GM08714 (cell line): Measurements from ENCODE around the gene GXYLT2.

ENCODE experiments used
- H3K4me3 ChIP-seq: fragments of 200-500 bp; sonication (Bioruptor generic); 2 replicates; pipeline ENCODE4 v1.5.1; 2014; ENCODE audit warnings: mild to moderate bottlenecking, low read length, inconsistent platforms
- ZNF274 ChIP-seq: IDR thresholded peaks from 2 replicates; pipeline ENCODE4 v1.6.1; 2012; ENCODE audit warnings: mild to moderate bottlenecking, low read depth, low read length

Gene GXYLT2

DNA sequence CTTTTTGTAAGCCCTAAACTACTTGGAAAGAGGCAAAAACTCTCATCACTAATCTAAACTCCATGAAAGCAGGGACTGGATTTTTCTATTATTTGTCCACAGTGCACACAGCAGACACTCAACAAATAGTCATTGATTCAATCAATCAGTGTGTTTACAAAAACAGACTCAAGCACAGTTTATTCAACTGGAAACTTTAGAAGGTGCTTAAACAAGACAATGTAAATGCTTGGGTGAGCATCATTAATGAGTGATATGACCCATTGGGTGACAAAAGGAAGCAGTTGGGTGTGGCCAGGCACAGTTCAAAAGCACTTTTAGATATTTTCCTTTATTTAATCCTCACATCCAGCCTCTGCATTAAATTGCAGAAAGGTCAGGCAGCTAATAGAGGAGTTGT is 76.8 kb downstream of the GXYLT2 start:
- no peak overlapping the region for H3K4me3 ChIP-seq
- no peak for TF ChIP-seq ZNF274

DNA sequence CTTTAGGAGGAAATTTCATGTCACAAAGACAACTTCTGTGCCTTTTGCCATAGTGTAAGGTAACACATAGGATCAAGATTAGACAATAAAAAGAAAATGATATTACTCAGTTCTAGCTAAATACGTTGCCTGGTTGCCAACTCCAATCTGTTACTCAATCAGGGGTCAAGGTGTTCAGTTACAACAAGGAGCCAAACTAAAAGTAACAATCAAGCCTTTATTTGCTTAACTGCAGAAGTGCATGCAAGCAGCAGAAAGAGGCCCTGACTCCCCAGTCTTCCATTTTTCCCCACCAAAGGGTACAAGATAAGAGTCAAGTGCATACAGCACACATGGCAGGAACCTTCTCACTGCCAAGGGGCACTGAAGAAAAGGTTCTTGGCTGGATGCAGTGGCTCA is 80.4 kb downstream of the GXYLT2 start:
- no peak for TF ChIP-seq ZNF274
- no peak overlapping the region for H3K4me3 ChIP-seq

DNA sequence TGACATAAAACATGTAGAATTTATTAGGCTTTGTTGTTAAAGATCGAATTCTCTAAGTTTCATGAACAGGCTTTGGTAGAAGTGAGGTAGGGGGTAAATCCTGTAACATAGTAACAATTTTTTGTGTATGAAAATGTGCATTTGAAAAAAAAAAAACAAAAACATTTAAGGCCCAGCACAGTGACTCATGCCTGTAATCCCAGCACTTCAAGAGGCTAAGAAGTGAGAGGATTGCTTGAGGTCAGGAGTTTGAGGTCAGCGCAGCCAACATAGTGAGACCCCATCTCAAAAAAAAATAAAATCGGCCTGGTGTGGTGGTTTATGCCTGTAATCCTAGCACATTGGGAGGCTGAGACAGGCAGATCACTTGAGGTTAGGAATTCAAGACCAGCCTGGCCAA is 81.9 kb downstream of the GXYLT2 start:
- H3K4me3 ChIP-seq, result no peak overlapping the region
- no peak for TF ChIP-seq ZNF274

DNA sequence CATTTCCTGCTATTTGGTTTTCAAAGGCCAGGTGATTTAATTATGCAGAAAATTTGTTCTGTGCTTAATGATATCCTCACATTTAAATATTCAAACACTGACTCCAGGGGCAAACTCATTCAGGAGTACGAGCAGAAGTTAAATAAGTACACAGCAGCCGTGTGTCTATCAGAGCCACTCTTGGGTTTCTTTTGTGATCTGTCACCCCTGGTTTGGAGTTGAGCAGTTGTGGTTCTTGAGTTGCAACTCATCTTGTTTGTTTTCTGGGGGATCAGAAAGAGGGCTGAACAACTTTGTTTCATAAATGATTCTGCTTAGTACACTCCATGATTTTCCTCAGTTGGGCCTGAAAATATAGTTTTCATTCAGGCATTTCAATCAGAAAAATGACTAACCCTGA is 83.1 kb downstream of the GXYLT2 start:
- TF ChIP-seq ZNF274, result no peak
- no peak overlapping the region for H3K4me3 ChIP-seq

- TF ChIP-seq ZNF274, result no peak
- H3K4me3 ChIP-seq, result no peak overlapping the region
Measured at GRCh38 chr3:72972706-72973030, 84.8 kb downstream of the GXYLT2 start.

DNA sequence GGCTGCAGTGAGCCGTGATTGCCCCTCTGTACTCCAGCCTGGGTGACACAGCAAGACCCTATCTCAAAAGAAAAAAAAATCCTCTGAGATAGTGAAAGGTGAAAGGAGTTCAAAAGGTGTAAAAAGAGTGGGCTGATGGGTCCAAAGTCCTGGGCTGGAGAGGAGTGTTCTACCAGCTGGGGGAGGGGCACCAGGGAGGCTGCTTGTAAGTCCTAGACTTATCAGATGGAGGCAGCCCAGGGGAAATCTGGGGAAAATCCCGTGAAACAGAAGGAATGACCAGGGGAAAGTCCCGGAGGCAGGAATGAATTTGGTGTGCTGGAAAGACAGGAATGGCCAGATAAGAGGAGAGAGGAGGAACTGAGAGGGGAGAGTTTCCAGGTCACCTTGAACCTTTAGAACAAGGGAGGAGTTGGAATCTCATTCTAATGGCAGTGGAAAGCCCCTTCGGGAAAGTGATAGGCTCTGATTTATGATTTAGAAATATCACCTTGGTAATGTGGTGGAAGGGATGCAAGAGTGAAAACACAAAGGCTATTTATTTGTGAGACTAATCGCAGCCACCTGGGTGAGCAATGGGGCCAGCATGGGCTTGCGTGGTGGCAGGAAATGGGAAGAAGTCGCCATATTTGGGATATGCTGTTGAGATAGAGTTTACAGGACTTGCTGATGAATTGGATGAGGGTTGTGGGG is 85.3 kb downstream of the GXYLT2 start:
- no peak for TF ChIP-seq ZNF274
- no peak overlapping the region for H3K4me3 ChIP-seq

DNA sequence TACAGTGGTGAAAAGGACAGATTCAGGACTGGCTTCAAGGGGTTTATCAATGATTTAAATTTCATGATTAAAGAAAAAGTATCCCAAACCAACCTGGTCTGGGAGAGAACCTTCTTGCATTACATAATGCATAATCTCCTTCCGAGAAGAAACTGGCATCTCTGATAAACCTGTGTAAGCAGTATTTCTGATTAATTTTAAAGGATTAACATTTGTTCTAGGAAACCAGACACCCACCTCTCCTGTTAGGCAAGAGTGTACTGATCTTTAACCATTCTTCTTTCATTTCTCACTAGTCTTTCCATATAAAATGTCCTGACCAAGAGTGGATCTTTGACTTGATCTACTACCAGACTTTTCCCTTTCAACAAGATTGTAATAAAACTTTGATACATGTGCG is 85.9 kb downstream of the GXYLT2 start:
- H3K4me3 ChIP-seq, result no peak overlapping the region
- TF ChIP-seq ZNF274, result no peak

- no peak overlapping the region for H3K4me3 ChIP-seq
- no peak for TF ChIP-seq ZNF274
Measured at GRCh38 chr3:72974956-72975355, 87.1 kb downstream of the GXYLT2 start.

- TF ChIP-seq ZNF274, result no peak
- no peak overlapping the region for H3K4me3 ChIP-seq
Measured at GRCh38 chr3:72976281-72976741, 88.5 kb downstream of the GXYLT2 start.

DNA sequence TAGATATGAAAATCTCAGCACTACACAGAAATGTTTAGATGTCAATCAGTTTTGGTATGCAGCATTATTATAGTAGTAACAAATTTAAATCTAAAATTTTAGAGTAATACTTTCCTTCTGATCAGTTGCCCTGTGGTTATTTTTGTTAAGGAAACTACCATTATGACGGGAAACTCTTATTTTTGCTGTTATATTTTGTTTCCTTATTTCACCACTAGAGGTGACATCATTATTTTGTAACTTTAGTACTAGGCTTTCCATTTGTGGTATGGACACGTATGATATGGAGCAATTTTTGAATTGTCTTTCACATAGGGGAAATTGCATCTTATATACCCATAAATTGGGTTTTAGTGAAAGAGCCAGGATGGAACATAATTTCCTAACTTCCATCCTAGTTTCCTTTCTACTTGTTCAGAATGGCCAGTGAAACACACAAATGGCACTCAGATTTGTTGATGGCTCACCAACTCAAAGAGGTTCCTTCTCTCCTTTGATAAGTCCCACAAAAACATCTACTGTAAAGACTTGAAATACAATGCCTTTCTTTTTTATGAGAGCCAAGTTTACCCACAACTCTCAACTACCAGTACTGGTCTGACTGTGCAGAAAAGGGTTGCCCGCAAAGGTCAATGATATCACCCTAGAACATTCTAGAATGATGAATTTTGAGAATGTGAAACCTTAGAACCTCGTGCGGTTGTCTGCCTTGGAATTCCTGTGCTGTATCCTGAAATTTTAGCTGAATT is 89.4 kb downstream of the GXYLT2 start:
- H3K4me3 ChIP-seq, result no peak overlapping the region
- no peak for TF ChIP-seq ZNF274

GRCh38 chr3:72982609-72983366 is 94.9 kb downstream of the GXYLT2 start:
- no peak for TF ChIP-seq ZNF274
- no peak overlapping the region for H3K4me3 ChIP-seq

DNA sequence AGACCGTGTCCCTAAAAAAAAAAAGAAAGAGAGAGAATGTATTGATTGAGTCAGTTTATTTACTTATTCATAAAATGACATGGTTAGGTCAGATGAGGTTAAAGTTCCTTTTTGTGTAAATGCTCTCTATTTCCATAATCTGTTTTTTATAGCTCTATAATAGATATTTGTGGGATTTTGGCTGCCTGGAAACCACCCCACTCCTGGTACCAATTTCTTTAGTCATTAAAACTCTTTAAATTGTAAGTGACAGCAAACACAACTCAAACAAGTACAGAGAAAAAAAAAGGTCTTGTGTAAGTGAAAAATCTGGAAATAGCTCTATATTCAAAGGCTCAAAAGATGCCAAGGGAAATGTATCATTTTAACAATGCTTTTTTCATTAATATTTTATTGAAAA is 97.7 kb downstream of the GXYLT2 start:
- H3K4me3 ChIP-seq, result no peak overlapping the region
- TF ChIP-seq ZNF274, result no peak

DNA sequence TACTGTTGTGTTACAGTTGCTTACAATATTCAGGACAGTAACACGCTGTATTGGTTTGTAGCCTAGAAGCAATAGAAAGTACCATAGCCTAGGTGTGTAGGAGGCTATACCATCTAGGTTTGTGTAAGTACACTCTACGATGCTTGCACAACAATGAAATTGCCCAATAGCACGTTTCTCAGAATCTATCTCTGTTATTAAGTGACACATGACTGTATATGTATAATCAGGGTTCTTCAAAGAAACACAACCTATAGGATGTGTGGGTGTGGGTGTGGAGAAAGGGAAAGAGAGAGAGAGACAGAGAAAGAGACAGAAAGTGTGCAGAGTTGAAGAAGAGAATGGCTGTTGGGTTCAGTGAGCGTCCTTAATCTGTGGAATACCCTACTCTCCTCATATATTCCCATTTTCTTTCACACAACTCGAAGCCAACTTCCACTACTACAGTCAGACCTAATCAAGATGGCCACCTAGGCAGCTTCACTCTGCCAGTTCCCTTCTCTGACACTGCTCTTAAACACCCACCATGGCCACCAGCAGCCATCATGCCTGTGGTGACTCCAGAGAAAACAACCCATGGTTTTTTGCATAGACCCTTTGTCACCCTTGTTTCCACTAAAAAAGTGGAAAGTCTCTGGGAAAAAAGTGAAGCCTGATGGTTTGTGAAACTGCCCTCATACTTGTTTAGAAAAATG is 103.0 kb downstream of the GXYLT2 start:
- no peak overlapping the region for H3K4me3 ChIP-seq

DNA sequence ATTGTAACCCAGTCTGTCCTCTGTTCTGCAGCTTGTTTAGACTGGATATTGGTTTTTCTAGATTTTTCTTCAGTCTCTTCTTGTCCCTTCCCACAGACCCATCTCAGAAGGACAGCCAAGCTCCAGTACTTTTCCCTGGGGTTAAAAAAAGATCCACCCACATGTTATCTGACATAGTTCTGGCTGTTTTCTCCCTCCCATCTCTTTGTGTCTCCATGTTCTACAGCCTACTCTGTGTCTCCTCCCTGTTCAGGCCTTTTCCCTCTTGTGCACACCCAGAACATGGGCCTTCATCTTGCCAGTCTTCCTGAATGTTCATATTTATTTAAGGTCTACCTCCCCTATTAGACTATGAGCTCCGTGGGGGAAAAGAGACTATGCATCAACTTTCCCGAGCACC is 103.7 kb downstream of the GXYLT2 start:
- no peak for TF ChIP-seq ZNF274
- H3K4me3 ChIP-seq, result no peak overlapping the region

More for the DNA sequence above, 103.0 kb downstream of the GXYLT2 start:
- no peak for TF ChIP-seq ZNF274

DNA sequence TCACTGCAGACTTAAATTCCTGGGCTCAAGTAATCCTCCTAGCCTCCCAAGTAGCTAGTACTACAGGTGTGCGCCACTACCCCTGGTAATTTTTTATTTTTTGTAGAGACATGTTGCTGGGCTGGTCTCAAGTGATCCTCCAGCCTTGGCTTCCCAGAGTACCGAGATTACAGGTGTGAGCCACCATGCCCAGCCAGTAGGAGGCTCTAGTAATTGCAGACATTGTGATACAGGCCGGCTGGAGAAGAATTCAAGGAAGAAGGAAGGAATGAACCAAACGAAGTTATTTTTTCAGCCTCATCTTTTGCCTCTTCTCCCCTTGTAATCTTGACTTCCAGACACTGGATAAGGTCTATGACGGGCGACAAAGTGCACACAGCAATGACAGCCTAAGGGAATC is 105.5 kb downstream of the GXYLT2 start:
- no peak for TF ChIP-seq ZNF274
- no peak overlapping the region for H3K4me3 ChIP-seq
